Stimulated activated CD4-positive, alpha-beta T cell treated with anti-CD3 and anti-CD28 coated beads, TNF-alpha, amount 100 ng/mL, for 1 hour (primary cell): ENCODE data around the gene TMC2.
"Not testable (repeated sequence)": the region's sequence is repeated elsewhere in the genome, so short reads cannot be mapped to it uniquely, and the experiment has no call there.

Experiments used
- DNase-seq, 3 donors: peaks; one replicate each; pipeline ENCODE4 v3.0.0-alpha.2; 2020; ENCODE audit warnings: low read depth in 3 of 3, low spot score in 1 of 3

TMC2 gene, protein sequence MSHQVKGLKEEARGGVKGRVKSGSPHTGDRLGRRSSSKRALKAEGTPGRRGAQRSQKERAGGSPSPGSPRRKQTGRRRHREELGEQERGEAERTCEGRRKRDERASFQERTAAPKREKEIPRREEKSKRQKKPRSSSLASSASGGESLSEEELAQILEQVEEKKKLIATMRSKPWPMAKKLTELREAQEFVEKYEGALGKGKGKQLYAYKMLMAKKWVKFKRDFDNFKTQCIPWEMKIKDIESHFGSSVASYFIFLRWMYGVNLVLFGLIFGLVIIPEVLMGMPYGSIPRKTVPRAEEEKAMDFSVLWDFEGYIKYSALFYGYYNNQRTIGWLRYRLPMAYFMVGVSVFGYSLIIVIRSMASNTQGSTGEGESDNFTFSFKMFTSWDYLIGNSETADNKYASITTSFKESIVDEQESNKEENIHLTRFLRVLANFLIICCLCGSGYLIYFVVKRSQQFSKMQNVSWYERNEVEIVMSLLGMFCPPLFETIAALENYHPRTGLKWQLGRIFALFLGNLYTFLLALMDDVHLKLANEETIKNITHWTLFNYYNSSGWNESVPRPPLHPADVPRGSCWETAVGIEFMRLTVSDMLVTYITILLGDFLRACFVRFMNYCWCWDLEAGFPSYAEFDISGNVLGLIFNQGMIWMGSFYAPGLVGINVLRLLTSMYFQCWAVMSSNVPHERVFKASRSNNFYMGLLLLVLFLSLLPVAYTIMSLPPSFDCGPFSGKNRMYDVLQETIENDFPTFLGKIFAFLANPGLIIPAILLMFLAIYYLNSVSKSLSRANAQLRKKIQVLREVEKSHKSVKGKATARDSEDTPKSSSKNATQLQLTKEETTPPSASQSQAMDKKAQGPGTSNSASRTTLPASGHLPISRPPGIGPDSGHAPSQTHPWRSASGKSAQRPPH

DNA sequence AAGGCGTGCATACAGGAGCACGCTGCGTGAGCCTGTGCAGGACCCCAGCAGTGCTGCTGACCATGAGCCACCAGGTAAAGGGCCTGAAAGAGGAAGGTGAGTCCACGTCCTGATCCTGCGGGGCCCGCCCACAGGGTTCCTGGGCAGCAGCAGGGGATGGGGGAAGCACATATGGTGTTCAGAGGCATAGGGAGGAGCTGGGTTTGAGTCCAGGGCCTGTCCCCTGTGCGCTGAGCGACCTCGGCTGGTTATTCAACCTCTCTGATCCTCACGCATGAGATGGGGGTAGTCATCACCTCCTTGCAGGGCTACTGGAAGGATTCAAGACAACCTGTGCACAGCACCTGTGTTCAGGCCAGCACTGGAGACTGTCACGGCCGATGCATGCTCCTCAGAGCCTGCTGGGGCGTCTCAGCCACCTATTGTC, at the start of gene TMC2:
TSS of gene TMC2 (plus strand) at position 14 of the 427 bp plus-strand sequence. CDS start at position 63, 49 bp downstream.
- DNase-seq, result no peak

- DNase-seq, result not testable (repeated sequence)
These were observed 33.5 kb upstream of the TMC2 start for GRCh38 chr20:2502808-2503384.

- DNase-seq, result not testable (repeated sequence)
These were observed 31.6 kb upstream of the TMC2 start for GRCh38 chr20:2504803-2505202.

- not testable (repeated sequence) for DNase-seq
These were observed 29.9 kb upstream of the TMC2 start for GRCh38 chr20:2506426-2506825.

DNA sequence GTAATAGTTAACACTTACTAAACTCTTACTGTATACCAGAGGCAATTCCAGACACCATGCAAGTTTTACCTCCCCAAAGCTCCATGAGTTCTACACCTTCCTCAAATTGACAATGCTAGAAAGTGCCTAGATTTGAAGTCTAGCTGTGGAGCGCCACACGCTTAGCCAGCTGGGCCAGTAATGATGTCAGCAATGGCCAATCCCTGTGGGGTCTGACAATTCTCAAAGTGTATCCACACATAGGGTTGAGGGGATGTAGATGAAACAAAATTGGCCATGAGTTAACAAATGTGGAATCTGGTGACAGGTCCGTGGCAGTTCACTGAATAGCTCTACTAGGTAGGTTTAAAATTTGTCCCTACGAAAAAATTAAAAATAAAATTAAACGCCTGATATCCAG, 28.9 kb upstream of the TMC2 start:
- DNase-seq, result no peak

- DNase-seq, result no peak
These were observed 28.3 kb upstream of the TMC2 start for GRCh38 chr20:2507875-2508630.

- peak; percentile 28 to 55 (median 48) for DNase-seq
These were observed 27.5 kb upstream of the TMC2 start, which contains the start of gene ZNF343 for GRCh38 chr20:2508631-2509467. TSS of gene ZNF343 (minus strand) at chr20:2508915. CDS start at chr20:2493895, 15,020 bp downstream.

- DNase-seq, result no peak
These were observed 26.9 kb upstream of the TMC2 start for GRCh38 chr20:2509468-2509781.

- DNase-seq, result no peak
These were observed 26.6 kb upstream of the TMC2 start for GRCh38 chr20:2509794-2510193.

GRCh38 chr20:2515203-2515602, 21.2 kb upstream of the TMC2 start:
- DNase-seq, result no peak

GRCh38 chr20:2516399-2516798, 20.0 kb upstream of the TMC2 start:
- DNase-seq, result no peak

GRCh38 chr20:2518096-2518495, 18.3 kb upstream of the TMC2 start:
- DNase-seq, result no peak

- DNase-seq, result no peak
These were observed 17.8 kb upstream of the TMC2 start for GRCh38 chr20:2518558-2518957.

DNA sequence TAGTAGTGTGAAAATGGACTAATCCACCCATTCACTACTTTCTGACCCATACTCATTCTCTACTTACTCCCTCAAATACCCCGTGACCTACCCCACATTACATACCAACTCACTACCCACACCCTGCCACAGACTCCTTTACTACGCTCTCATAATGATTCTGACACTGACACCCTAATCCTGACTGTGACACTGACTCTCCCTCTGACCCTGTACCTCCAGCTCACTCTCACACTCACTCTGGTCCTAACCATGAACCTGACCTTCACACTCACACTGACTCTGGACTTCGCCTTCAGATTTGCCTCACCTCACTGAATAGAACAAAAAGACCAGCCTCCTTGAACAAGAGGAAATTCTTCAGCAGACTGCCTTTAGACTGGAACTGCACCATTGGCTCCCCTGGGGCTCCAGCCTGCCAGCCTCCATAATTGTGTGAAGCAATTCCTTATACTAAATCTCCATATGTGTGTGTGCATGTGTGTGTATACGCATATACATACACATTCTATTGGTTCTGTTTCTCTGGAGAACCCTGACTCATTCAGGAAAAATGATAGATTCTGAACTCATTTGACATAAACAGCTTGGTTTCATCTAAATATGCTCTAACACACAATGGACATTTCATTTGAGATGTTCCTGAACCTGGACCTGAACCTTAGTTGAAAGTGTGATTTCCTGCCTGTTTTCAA, 17.1 kb upstream of the TMC2 start:
- DNase-seq, result no peak

GRCh38 chr20:2520617-2521016, 15.8 kb upstream of the TMC2 start:
- no peak for DNase-seq

- peak in 1 of 3 donors; percentile 43 for DNase-seq
These were observed 14.7 kb upstream of the TMC2 start for GRCh38 chr20:2521369-2522305.

DNA sequence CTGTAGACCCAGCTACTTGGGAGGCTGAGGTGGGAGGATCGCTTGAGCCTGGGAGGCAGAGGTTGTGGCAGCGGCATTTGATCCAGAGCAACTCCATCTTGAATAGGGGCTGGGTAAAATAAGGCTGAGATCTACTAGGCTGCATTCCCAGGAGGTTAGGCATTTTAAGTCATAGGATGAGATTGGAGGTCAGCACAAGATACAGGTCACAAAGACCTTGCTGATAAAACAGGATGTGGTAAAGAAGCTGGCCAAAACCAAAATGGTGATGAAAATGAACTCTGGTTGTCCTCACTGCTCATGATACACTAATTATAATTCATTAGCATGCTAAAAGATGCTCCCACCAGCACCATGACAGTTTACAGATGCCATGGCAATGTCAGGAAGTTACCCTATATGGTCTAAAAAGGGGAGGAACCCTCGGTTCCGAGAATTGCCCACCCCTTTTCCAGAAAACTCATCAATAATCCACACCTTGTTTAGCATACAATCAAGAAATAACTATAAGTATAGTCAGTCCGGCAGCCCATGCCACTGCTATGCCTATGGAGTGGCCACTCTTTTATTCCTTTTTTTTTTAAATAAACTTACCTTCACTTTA, 13.4 kb upstream of the TMC2 start:
- DNase-seq, result not testable (repeated sequence)
